HG03520 (cell line): ENCODE measurements around the gene CAPZA1.

ENCODE experiments used
- ATAC-seq: cut with Tn5 transposase; IDR thresholded peaks from one replicate; pipeline ENCODE4 v1.9.1; 2021; ENCODE audit warnings: mild to moderate bottlenecking, moderate library complexity; ENCODE audit not compliant: unreplicated experiment

Gene CAPZA1

GRCh38 chr1:112699425-112700144 lies 80.0 kb downstream of the CAPZA1 start:
- ATAC-seq = no peak

GRCh38 chr1:112700290-112701226 lies 80.9 kb downstream of the CAPZA1 start:
- no peak for ATAC-seq

- ATAC-seq = no peak
These were observed 81.8 kb downstream of the CAPZA1 start for GRCh38 chr1:112701227-112702066.

GRCh38 chr1:112702067-112702395 lies 82.4 kb downstream of the CAPZA1 start:
- no peak for ATAC-seq

GRCh38 chr1:112702420-112703261 lies 83.0 kb downstream of the CAPZA1 start:
- no peak for ATAC-seq

GRCh38 chr1:112703706-112704105 lies 84.1 kb downstream of the CAPZA1 start:
- ATAC-seq = no peak

GRCh38 chr1:112704391-112704933 lies 84.8 kb downstream of the CAPZA1 start:
- no peak for ATAC-seq

- peak; percentile 57 for ATAC-seq
These were observed 85.4 kb downstream of the CAPZA1 start for GRCh38 chr1:112704934-112705627.

- ATAC-seq = peak; percentile 53
These were observed 87.0 kb downstream of the CAPZA1 start, which contains the start of gene RHOC for GRCh38 chr1:112706505-112707220. Gene RHOC, minus strand, starts transcription at chr1:112707127. Its CDS starts 3,328 bp downstream, at chr1:112703799.

GRCh38 chr1:112707221-112708001 lies 87.8 kb downstream of the CAPZA1 start:
- peak; percentile 53 for ATAC-seq

- no peak for ATAC-seq
These were observed 88.4 kb downstream of the CAPZA1 start for GRCh38 chr1:112708002-112708448.

GRCh38 chr1:112708489-112708888 lies 88.9 kb downstream of the CAPZA1 start:
- ATAC-seq = no peak

GRCh38 chr1:112710159-112710558 lies 90.5 kb downstream of the CAPZA1 start:
- no peak for ATAC-seq

GRCh38 chr1:112710586-112710985 lies 91.0 kb downstream of the CAPZA1 start:
- ATAC-seq = no peak

GRCh38 chr1:112711041-112711440 lies 91.4 kb downstream of the CAPZA1 start:
- no peak for ATAC-seq

- no peak for ATAC-seq
These were observed 92.0 kb downstream of the CAPZA1 start for GRCh38 chr1:112711670-112712069.

GRCh38 chr1:112712191-112712590 lies 92.6 kb downstream of the CAPZA1 start:
- ATAC-seq = no peak

- ATAC-seq = no peak
These were observed 93.1 kb downstream of the CAPZA1 start for GRCh38 chr1:112712701-112713128.
